Right kidney (tissue), 1 donor: ENCODE results near the gene PELO.
"Not testable (repeated sequence)": the region's sequence is repeated elsewhere in the genome, so short reads cannot be mapped to it uniquely, and the experiment has no call there.

ENCODE experiments used
- DNase-seq: peaks from one replicate; pipeline ENCODE4 v3.0.0-alpha.2; 2016

The PELO gene

GRCh38 chr5:52800394-52801213 is 12.9 kb downstream of the PELO start:
- DNase-seq, result peak; percentile 75

GRCh38 chr5:52801329-52801728 is 13.6 kb downstream of the PELO start:
- no peak for DNase-seq

- DNase-seq, result no peak
Measured at GRCh38 chr5:52802272-52802973, 14.7 kb downstream of the PELO start.

- DNase-seq, result no peak
Measured at GRCh38 chr5:52802974-52803336, 15.2 kb downstream of the PELO start.

GRCh38 chr5:52804387-52804791 is 16.7 kb downstream of the PELO start:
- DNase-seq, result no peak

GRCh38 chr5:52804981-52805380 is 17.3 kb downstream of the PELO start:
- DNase-seq, result no peak

- no peak for DNase-seq
Measured at GRCh38 chr5:52805615-52806014, 17.9 kb downstream of the PELO start.

- no peak for DNase-seq
Measured at GRCh38 chr5:52807037-52807436, 19.3 kb downstream of the PELO start.

GRCh38 chr5:52807723-52808122 is 20.0 kb downstream of the PELO start:
- DNase-seq, result no peak

- DNase-seq, result no peak
Measured at GRCh38 chr5:52808316-52808901, 20.7 kb downstream of the PELO start.

GRCh38 chr5:52809884-52810283 is 22.2 kb downstream of the PELO start:
- DNase-seq, result no peak

GRCh38 chr5:52810426-52810825 is 22.7 kb downstream of the PELO start:
- DNase-seq, result no peak

- DNase-seq, result no peak
Measured at GRCh38 chr5:52811067-52811749, 23.5 kb downstream of the PELO start.

- DNase-seq, result no peak
Measured at GRCh38 chr5:52814352-52815148, 26.8 kb downstream of the PELO start.

- DNase-seq, result no peak
Measured at GRCh38 chr5:52817818-52818217, 30.1 kb downstream of the PELO start.

GRCh38 chr5:52818360-52818759 is 30.6 kb downstream of the PELO start:
- DNase-seq, result no peak

- not testable (repeated sequence) for DNase-seq
Measured at GRCh38 chr5:52818807-52819206, 31.1 kb downstream of the PELO start.

GRCh38 chr5:52821901-52822300 is 34.2 kb downstream of the PELO start:
- no peak for DNase-seq

GRCh38 chr5:52822437-52822836 is 34.7 kb downstream of the PELO start:
- DNase-seq, result no peak

- no peak for DNase-seq
Measured at GRCh38 chr5:52824827-52825226, 37.1 kb downstream of the PELO start.

- no peak for DNase-seq
Measured at GRCh38 chr5:52825826-52826225, 38.1 kb downstream of the PELO start.

- DNase-seq, result no peak
Measured at GRCh38 chr5:52827815-52828214, 40.1 kb downstream of the PELO start.
